K562 (cell line): ENCODE data around the gene IGF1R. TPM values are rescaled to one million over a fixed set of nuclear protein-coding genes. Genes with fewer than 3 reads are reported as not detected.

Experiments
- EHMT2 ChIP-seq: fragments of 450-650 bp; IDR thresholded peaks from 2 replicates; pipeline ENCODE4 v1.6.1; 2018; ENCODE audit warnings: antibody characterized with exemption
- IFI16 ChIP-seq: fragments of 250-450 bp; sonication (Bioruptor Pico); IDR thresholded peaks from 2 replicates; pipeline ENCODE4 v2.1.2; 2022; ENCODE audit warnings: mild to moderate bottlenecking, inconsistent platforms
- RAD21 ChIP-seq, 2 experiments: fragments of 250-450 bp in 1 of 2; fragments of 450-650 bp in 1 of 2; sonication (Bioruptor Pico) in 1 of 2; formaldehyde crosslinking in 1 of 2; IDR thresholded peaks in 1 of 2; conservative IDR thresholded peaks in 1 of 2; 2 replicates each; pipeline versions ENCODE4 v1.4.0 to v1.8.0; 2020 to 2022; ENCODE audit warnings: mild to moderate bottlenecking in 2 of 2, moderate library complexity in 1 of 2
- REST ChIP-seq, 2 experiments: fragments of 450-650 bp; formaldehyde crosslinking in 1 of 2; IDR thresholded peaks; 2 replicates each; pipeline versions ENCODE4 v1.4.0 to v1.6.1; 2014 to 2020; ENCODE audit warnings: mild to moderate bottlenecking in 2 of 2, borderline replicate concordance in 1 of 2, low read depth in 1 of 2
- ZNF644 ChIP-seq: fragments of 200-800 bp; sonication (Bioruptor generic); IDR thresholded peaks from 2 replicates; pipeline ENCODE4 v1.6.1; 2016; ENCODE audit warnings: low read depth, missing genetic modification characterization, missing compliant biosample characterization
- polyA plus RNA-seq, 8 experiments: library from polyadenylated mRNA; depleted of rRNA in 4 of 8; stranded (reverse) in 5 of 8; unstranded in 3 of 8; fragments of >200 nt; fragmentation: Nextera tagmentation in 2 of 8; fragmentation: Illumina TruSeq in 1 of 8; extraction: Ambion mirVana in 2 of 8; extraction: Trizol in 1 of 8; gene quantifications; 2 replicates each; pipeline versions ENCODE4 v1.2.1 to v1.2.3, GENCODE V29; 2011 to 2014; ENCODE audit warnings: inconsistent platforms in 1 of 8, missing spikeins in 1 of 8
- total RNA-seq, 7 experiments: library from RNA; depleted of rRNA in 6 of 7; stranded (reverse); fragments of >200 nt in 6 of 7; fragmentation: Illumina TruSeq in 2 of 7; extraction: Trizol in 2 of 7; gene quantifications; 2 replicates each; pipeline versions ENCODE4 v1.2.1 to v1.2.3, GENCODE V29; 2011 to 2021; ENCODE audit warnings: low replicate concordance in 1 of 7
- TF ChIP-seq, protein P1 (sequence below): sonication (generic); formaldehyde crosslinking; IDR thresholded peaks from 2 replicates; pipeline ENCODE4 v1.8.0; 2022; ENCODE audit warnings: missing genetic modification reagents, mild to moderate bottlenecking, moderate library complexity, borderline replicate concordance

Gene IGF1R
- total and polyA plus RNA-seq, 9 of the 15 experiments (the other 6 are each of a cell fraction or from before 2014, with no cell fraction given): 0.35 to 8.0 (median 1.6) TPM

- TF ChIP-seq RAD21 (CRISPR knock-in tag; conservative IDR thresholded peaks at IDR 0.05 in 1 of 2, IDR thresholded peaks at IDR 0.05 in 1 of 2): peak; percentile 21 to 57; a peak in 3 of 4 replicates
- TF ChIP-seq IFI16 (CRISPR knock-in tag): no peak
- TF ChIP-seq REST (IDR thresholded peaks at IDR 0.05; ENCODE audit: borderline replicate concordance): peak; percentile 30; the same call in 1 of the 2 replicates
- TF ChIP-seq REST (CRISPR knock-in tag; IDR thresholded peaks at IDR 0.05; ENCODE audit: low read depth): no peak
- TF ChIP-seq ZNF644 (tag): no peak
- TF ChIP-seq, protein P1, sequence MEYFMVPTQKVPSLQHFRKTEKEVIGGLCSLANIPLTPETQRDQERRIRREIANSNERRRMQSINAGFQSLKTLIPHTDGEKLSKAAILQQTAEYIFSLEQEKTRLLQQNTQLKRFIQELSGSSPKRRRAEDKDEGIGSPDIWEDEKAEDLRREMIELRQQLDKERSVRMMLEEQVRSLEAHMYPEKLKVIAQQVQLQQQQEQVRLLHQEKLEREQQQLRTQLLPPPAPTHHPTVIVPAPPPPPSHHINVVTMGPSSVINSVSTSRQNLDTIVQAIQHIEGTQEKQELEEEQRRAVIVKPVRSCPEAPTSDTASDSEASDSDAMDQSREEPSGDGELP (CRISPR knock-in tag): peak; percentile 58; the same call in 1 of the 2 replicates
- no peak for TF ChIP-seq EHMT2
Observed at GRCh38 chr15:98881526-98882520, 233.5 kb downstream of the IGF1R start (continued).
